HG02678 (cell line): Measurements from ENCODE around the gene USP31.
"Not testable (repeated sequence)": the region's sequence is repeated elsewhere in the genome, so short reads cannot be mapped to it uniquely, and the experiment has no call there.

Source experiments
- ATAC-seq: cut with Tn5 transposase; IDR thresholded peaks from one replicate; pipeline ENCODE4 v1.9.1; 2021; ENCODE audit warnings: mild to moderate bottlenecking, moderate library complexity; ENCODE audit not compliant: unreplicated experiment

USP31 gene

GRCh38 chr16:23104032-23104955, 45.0 kb downstream of the USP31 start:
- no peak for ATAC-seq

- no peak for ATAC-seq
These were observed 45.6 kb downstream of the USP31 start for GRCh38 chr16:23103603-23104002.

GRCh38 chr16:23101012-23101550, 48.2 kb downstream of the USP31 start:
- no peak for ATAC-seq

- ATAC-seq, result not testable (repeated sequence)
These were observed 52.8 kb downstream of the USP31 start for GRCh38 chr16:23096450-23096849.

GRCh38 chr16:23094136-23094535, 55.1 kb downstream of the USP31 start:
- not testable (repeated sequence) for ATAC-seq

GRCh38 chr16:23092801-23093117, 56.5 kb downstream of the USP31 start:
- no peak for ATAC-seq

GRCh38 chr16:23092072-23092800, 57.0 kb downstream of the USP31 start:
- no peak for ATAC-seq

- no peak for ATAC-seq
These were observed 60.1 kb downstream of the USP31 start for GRCh38 chr16:23089111-23089510.

GRCh38 chr16:23088018-23088417, 61.2 kb downstream of the USP31 start:
- ATAC-seq, result no peak

GRCh38 chr16:23085949-23086348, 63.3 kb downstream of the USP31 start:
- no peak for ATAC-seq

GRCh38 chr16:23082161-23082788, 67.0 kb downstream of the USP31 start:
- ATAC-seq, result no peak

- ATAC-seq, result no peak
These were observed 67.6 kb downstream of the USP31 start for GRCh38 chr16:23081675-23082119.

- ATAC-seq, result no peak
These were observed 68.5 kb downstream of the USP31 start for GRCh38 chr16:23080747-23081146.

GRCh38 chr16:23080329-23080728, 68.9 kb downstream of the USP31 start:
- ATAC-seq, result no peak

- no peak for ATAC-seq
These were observed 69.5 kb downstream of the USP31 start for GRCh38 chr16:23079675-23080301.

GRCh38 chr16:23074423-23074822, 74.8 kb downstream of the USP31 start:
- ATAC-seq, result no peak

- no peak for ATAC-seq
These were observed 76.3 kb downstream of the USP31 start for GRCh38 chr16:23072769-23073549.

- ATAC-seq, result no peak
These were observed 77.1 kb downstream of the USP31 start for GRCh38 chr16:23072084-23072599.

- no peak for ATAC-seq
These were observed 77.8 kb downstream of the USP31 start for GRCh38 chr16:23071196-23072083.
